GM10248 (cell line): ENCODE results near the gene FYN.

Experiments used
- CTCF ChIA-PET: fragments of 300-600 bp; sonication (Branson Sonifier 250); formaldehyde crosslinking; extraction: SDS; loops from one replicate; lab custom pipeline; 2021; ENCODE audit warnings: antibody characterized with exemption; lab: Yijun Ruan, JAX
- POLR2A ChIA-PET: fragments of 350-650 bp; sonication (Branson Sonifier 250); formaldehyde crosslinking; extraction: SDS; loops from one replicate; lab custom pipeline; 2020; ENCODE audit warnings: antibody characterized with exemption; lab: Yijun Ruan, JAX
- DNase-seq: peaks from one replicate; pipeline ENCODE4 v3.0.0; 2012; ENCODE audit errors: extremely low spot score
- CTCF ChIP-seq: IDR thresholded peaks from 2 replicates; pipeline ENCODE4 v1.5.1; 2012; ENCODE audit warnings: mild to moderate bottlenecking, low read depth; ENCODE audit errors: extremely low read depth, missing control alignments, control extremely low read depth

Gene FYN

GRCh38 chr6:111813677-111814310 lies 59.5 kb downstream of the FYN start:
- no peak for DNase-seq
- no peak for TF ChIP-seq CTCF
- ChIA-PET POLR2A (no interaction called here), CTCF (interaction anchor here (0.9 to 1.4 kb wide), 4 partner anchors 9 to 15 kb away, joined by 3 to 4 read pairs (median 4); no protein-coding TSS in a partner anchor)

- CTCF ChIA-PET = interaction anchor here (1.0 to 1.4 kb wide), 3 partner anchors 10 to 14 kb away, joined by 3 to 4 read pairs (median 4); no protein-coding TSS in a partner anchor
- POLR2A ChIA-PET = no interaction called here
- DNase-seq = no peak
- TF ChIP-seq CTCF = no peak
Observed at GRCh38 chr6:111813237-111813636, 60.0 kb downstream of the FYN start.

GRCh38 chr6:111812060-111813038 lies 60.9 kb downstream of the FYN start:
- POLR2A ChIA-PET = no interaction called here
- no peak for DNase-seq
- TF ChIP-seq CTCF = no peak
- CTCF ChIA-PET = interaction anchor here (1.4 to 1.7 kb wide), 2 partner anchors 11 to 90 kb away, joined by 4 to 6 read pairs; no protein-coding TSS in a partner anchor

GRCh38 chr6:111810294-111811131 lies 62.7 kb downstream of the FYN start:
- TF ChIP-seq CTCF = no peak
- ChIA-PET POLR2A (no interaction called here), CTCF (interaction anchor here (0.8 to 5.1 kb wide), 5 partner anchors 10 to 88 kb away, joined by 3 to 29 read pairs (median 4); no protein-coding TSS in a partner anchor)
- DNase-seq = no peak

GRCh38 chr6:111809766-111810165 lies 63.5 kb downstream of the FYN start:
- no peak for TF ChIP-seq CTCF
- POLR2A ChIA-PET = no interaction called here
- DNase-seq = no peak
- CTCF ChIA-PET = interaction anchor here (1.6 to 5.1 kb wide), 2 partner anchors 16 to 21 kb away, joined by 5 to 29 read pairs; no protein-coding TSS in a partner anchor
